ENCODE results near the gene UBE2R2.
"Not testable (repeated sequence)": the region's sequence is repeated elsewhere in the genome, so short reads cannot be mapped to it uniquely, and the experiment has no call there.

Gene UBE2R2

GRCh38 chr9:33799928-33800704 is 16.8 kb upstream of the UBE2R2 start:
- no peak for DNase-seq

- DNase-seq = no peak
Observed at GRCh38 chr9:33800886-33801285, 16.1 kb upstream of the UBE2R2 start.

GRCh38 chr9:33801943-33802500 is 14.9 kb upstream of the UBE2R2 start:
- DNase-seq = not testable (repeated sequence)

- not testable (repeated sequence) for DNase-seq
Observed at GRCh38 chr9:33804196-33804595, 12.8 kb upstream of the UBE2R2 start.

GRCh38 chr9:33807156-33807555 is 9.8 kb upstream of the UBE2R2 start:
- not testable (repeated sequence) for DNase-seq

GRCh38 chr9:33808979-33809322 is 8.0 kb upstream of the UBE2R2 start:
- DNase-seq = not testable (repeated sequence)

GRCh38 chr9:33809506-33809905 is 7.5 kb upstream of the UBE2R2 start:
- no peak for DNase-seq

DNA sequence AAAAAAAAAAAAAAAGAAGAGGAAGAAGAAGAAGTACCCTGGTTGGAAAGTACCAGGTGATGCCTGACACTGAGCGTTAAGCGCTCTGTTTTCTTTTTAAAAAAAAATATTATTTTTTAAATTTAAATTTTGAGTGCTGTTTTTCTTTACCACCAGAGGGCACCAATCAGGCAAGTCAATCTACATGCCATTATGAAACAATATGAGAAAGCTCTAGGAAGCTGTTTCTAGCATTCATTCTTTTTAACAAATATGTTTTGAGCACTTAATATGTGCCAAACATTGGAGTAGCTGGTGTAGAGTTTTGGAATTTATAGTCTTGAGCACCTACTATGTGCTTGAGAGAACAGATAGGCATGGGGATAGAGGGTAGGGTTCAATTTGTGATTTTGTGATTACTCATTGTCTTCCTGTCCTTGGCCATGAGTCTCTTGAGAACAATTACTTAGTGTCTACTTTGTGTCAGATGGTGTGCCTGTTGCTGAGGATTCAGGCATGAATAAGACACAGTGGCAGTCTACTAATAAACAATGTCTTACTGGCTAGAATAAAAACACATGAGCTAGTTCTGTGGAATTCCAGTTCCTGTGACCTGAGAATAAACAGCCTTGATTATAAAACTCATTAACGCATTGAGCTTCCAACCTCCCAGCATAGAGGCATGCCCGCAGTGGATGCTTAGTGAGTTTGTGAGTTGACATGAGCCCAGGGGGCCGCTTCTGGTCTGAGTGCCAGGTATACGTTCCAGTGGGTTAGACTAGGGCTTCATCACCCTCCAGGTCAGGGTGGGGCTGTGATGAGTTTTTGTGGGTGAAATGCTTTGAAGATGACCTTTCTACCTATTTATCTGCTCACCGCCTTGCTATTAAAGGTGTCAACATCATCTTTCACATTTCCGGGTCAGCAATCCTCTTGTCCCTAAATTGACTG is 3.0 kb upstream of the UBE2R2 start:
- DNase-seq = peak; percentile 25

DNA sequence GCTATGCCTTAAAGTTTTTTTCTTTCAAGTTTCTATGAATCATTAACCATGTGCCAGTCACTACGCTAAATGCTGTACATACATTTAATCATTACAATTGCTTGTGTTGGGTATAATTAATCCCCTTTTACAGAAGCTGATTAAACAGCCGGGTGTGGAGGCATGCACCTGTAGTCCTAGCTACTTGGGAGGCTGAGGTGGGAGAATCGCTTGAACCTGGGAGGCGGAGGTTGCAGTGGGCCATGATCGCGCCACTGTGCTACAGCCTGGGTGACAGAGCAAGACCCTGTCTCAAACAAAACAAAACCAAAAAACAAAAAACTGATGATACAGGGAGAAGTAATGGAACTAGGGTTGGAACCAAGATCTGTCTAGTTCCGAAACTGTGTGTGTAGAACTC is 1.2 kb upstream of the UBE2R2 start:
- no peak for DNase-seq

- DNase-seq = no peak
Observed at GRCh38 chr9:33817327-33818166, 587 bp downstream of the UBE2R2 start.

DNA sequence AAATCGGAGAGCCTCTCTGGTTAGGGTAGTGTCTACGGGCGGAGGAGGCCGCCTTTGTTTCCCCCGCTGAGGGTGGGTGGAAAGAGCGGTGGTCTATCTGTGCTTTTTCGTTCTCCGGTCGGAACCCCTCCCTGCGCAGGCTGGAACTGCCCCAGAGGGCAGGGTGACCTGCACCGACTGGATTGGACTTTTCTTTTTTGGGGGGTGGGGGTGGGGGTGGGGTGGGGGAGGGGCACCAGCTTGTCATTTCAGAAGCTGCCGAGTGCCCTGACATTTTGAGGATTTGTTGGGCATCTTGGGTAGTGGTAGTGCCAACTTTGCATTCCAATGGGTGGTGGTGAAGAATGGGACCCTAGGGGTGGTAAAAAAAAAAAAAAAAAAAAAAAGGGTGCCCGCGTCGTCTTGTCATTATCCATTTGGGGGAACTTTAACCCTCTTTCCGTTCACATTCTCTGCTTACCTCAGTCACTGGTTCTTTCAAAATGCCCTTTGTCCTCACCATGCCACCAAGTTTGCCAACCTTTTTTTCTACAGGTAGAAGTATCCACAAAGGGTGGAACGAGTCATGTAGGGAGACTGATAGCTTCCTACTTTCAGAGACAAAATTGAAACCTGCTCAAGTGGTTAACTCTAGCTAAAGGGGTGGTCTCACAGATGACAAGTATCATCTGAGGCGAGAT is 1.3 kb downstream of the UBE2R2 start:
- no peak for DNase-seq

DNA sequence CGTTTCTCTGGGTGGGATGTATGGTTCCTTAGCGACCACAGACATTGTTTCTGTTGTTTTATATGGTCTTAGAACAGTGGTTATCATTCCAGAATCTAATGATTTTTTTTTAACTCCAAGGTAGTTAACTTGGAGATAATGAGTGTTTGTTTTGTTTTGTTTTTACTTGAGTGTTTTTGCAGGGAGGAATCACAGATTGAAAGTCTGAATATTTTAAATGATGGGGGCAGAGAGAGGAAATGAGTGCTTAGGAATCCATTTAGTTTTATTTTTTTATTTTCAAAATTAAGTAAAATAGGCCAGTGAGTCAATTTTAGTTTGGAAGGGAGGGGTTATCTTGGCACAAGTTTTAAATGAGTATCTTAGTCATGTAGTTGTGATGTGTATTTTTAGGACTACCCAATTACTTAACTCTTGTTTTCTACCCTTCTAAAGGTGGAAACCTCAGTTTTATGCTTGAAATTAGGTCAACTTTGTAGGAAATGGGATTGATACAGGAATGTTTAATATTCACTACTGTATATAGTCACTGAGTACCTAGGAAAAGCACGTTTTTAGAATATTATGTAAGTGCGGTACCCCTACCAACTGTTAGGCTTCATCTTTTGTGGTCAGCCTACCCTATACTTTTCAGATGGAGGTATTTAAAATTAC is 2.0 kb downstream of the UBE2R2 start:
- no peak for DNase-seq

DNA sequence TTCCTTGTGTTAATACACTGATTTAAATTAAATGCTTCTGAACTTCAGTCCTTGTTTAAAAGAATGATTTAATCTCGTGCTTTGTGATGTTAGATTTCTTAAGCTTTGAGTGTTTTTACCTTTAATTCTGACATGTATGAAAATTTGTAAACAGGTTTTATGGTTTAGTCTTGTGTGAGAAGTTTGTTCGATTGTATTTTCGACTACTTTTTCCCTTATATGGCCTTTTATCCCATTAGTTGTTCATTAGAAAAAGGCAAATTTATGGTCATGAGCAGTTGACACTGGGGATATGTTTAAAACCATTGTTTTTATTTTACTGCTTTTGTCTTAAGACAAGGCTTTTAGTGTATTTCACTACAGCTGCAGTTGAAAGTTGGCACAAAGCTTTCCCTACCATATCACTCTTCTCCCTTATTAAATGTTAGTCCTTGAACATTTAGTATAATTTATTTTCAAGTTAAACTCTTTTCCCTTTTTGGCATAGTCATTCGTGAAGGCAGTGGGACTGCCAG is 3.3 kb downstream of the UBE2R2 start:
- DNase-seq = no peak

DNA sequence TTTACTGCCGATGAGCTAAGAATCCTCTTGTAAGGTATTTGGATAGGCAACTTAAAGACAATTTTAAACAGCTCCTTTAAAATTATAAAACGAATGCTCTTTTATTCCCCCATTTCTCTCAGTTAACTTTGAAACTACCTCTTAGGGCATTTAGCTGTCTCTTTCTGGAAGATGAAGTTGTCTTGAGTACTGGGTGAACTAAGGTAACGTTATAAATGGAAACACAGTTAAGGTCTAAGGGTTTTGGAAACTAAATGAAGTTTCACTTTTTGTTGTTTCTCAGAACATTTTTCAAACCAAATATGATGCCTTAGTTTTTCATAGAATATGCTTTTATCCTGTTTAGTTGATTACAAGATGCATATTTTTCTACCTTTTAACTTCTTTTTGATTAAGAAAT is 6.8 kb downstream of the UBE2R2 start:
- DNase-seq = no peak

- not testable (repeated sequence) for DNase-seq
Observed at GRCh38 chr9:33827285-33827684, 10.3 kb downstream of the UBE2R2 start.

GRCh38 chr9:33829641-33830230 is 12.8 kb downstream of the UBE2R2 start:
- not testable (repeated sequence) for DNase-seq

DNA sequence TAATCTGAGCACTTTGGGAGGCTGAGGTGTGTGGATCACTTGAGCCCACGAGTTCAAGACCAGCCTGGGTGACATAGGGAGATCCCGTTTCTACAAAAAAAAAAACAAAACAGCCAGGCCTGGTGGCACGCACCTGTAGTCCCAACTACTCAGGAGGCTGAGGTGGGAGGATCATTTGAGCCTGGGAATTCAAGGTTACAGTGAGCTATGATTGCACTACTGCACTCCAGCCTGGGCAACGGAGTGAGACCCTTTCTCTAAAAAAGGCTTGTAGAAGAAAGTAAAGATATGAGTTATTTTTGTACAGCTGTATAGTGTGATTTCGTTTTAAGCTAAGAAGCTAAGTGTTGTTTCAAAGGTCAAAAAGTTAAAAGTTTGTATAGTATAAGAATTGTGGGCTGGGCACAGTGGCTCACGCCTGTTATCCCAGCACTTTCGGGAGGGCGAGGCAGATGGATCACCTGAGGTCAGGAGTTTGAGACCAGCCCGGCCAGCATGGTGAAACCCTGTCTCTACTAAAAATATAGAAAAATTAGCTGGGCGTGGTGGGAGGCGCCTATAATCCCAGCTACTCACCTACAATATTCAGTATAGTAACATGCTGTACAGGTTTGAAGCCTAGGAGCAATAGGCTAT is 18.8 kb downstream of the UBE2R2 start:
- DNase-seq = no peak

DNA sequence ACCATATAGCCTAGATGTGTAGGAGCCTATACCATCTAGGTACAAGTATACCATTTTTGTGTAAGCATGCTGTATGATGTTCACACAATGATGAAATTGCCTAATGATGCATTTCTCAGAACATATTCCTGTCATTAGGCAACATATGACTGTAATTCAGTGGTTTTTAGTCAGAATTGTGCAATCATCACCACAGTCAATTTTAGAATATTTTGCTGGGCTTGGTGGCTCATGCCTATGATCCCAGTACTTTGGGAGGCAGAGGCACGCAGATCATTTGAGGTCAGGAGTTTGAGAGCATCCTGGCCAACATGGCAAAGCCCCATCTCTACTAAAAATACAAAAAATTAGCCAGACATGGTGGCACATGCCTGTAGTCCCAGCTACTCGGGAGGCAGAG is 19.3 kb downstream of the UBE2R2 start:
- DNase-seq = not testable (repeated sequence)

- DNase-seq = no peak
Observed at GRCh38 chr9:33837138-33837537, 20.2 kb downstream of the UBE2R2 start.

DNA sequence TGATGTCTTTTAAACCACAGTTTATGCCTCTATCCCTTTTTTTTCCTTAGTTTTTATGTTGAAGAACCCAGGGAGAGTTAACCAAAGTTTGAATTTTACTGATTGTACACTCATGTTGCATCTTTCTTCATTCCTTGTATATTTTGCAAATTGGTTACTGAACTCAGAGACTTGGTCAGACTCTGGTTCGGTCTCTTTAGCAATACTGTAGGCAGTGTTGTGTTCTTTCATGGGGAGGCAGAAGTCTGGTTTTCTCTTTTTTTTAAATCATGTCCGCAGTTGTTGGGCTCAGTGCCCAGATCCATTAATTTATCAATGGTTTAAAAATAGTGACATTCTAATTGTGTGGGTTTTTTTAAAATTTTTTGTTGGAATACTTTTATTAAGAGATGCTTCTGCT is 23.4 kb downstream of the UBE2R2 start:
- no peak for DNase-seq
